DMS79 (cell line): ENCODE results near the gene BCL2.
A peak's percentile ranks its signal among the peaks of the same experiment; 100 is the strongest.
"Not testable (repeated sequence)": the region's sequence is repeated elsewhere in the genome, so short reads cannot be mapped to it uniquely, and the experiment has no call there.

Source experiments
- DNase-seq: peaks from one replicate; lab custom pipeline; 2025; lab: John Stamatoyannopoulos, UW

BCL2 gene

DNA sequence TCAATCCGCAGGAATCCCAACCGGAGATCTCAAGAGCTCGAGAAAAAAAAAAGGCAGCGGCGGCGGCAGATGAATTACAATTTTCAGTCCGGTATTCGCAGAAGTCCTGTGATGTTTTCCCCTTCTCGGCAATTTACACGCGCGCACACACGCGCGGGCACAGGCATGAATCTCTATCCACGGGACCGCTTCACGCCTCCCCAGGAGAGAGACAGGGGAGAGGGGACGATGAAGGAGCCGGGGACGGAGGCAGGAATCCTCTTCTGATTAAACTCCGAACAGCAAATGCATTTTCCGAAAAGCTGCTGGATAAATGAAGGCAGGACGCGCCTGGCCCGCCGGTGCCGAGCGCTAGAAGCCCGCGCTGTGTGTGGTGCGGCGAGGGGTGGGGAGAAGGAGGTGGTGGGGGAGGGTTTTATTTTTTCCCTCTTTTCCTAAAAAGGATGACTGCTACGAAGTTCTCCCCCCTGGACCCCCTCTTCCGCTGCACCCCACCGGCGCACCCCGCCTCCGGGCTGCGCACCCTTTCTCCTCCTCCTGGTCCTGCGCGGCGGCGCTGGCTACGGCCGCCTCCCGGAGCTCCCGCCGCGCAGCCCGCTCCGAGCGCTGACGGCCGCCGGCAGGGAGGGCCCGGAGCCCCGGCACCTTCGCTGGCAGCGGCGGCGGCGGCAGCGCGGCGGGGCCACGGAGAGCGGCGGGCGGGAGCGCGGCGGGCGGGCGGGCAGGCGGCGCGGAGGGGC is at the start of gene BCL2:
Gene BCL2 (minus strand): TSS at position 387 of the 740 bp plus-strand sequence.
- peak; percentile 40 for DNase-seq

DNA sequence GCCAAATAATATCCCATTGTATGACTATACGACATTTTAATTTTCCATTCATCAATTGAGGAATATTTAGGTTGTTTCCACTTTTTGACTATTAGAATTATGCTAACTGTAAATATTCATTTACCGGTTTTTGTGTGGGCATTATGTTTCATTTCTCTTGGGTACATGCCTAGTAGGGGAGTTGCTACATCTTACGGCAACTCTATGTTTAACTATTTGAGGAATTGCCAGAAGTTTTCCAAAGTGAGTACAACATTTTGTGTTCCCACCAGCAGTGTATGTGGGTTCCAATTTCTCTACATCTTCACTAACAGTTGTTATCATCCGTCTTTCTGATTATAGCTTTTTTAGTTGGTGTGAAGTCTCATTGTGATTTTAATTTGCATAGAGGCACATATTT is 49.0 kb upstream of the BCL2 start:
- no peak for DNase-seq

DNA sequence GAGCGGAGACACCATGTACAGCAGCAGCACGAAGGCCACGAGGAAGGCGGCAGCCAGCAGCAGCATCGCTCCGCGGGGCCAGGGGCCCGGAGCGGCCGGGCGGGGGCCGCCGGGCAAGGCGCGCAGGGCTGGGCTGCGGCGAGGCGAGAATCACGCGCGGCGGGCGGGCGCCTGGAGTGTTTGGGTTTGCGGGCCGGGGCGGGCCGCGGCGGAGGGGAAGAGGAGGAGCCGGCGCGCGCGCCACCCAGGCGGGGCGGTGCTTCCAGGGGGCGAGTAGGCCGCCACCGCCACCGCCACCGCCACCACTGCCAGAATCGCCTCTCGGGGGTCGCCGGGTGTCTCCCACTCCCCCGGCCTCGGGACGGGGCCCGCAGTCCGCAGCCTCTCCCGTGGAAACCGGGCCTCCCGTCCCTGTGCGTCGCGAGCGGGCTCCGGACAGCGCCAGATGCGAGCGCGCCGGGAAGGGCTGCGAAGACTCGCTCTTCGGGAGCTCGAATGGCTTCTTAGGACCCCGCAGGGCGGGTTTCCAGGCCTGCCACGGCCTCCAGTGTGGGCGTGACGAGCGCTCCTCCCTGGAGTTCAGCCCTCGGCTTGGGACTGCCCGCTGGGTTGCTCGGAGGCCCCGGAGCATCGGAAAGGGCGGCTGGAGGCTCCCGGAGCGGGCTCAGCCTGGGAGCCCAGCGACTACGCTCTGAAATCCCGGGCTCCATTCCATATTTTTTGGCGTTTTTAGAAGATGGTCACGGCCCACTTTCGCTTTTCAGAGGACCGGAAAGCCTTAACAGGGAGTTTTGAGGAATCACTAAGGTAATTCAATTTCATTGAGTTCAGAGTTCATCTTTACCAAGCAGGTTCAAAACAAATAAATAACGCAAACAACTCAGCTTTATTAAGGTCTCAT is 47.7 kb upstream of the BCL2 start, which contains the start of gene KDSR:
Gene KDSR (minus strand): TSS at position 154 of the 901 bp plus-strand sequence. CDS start 88 bp downstream, at position 66.
- DNase-seq, result peak; percentile 95

DNA sequence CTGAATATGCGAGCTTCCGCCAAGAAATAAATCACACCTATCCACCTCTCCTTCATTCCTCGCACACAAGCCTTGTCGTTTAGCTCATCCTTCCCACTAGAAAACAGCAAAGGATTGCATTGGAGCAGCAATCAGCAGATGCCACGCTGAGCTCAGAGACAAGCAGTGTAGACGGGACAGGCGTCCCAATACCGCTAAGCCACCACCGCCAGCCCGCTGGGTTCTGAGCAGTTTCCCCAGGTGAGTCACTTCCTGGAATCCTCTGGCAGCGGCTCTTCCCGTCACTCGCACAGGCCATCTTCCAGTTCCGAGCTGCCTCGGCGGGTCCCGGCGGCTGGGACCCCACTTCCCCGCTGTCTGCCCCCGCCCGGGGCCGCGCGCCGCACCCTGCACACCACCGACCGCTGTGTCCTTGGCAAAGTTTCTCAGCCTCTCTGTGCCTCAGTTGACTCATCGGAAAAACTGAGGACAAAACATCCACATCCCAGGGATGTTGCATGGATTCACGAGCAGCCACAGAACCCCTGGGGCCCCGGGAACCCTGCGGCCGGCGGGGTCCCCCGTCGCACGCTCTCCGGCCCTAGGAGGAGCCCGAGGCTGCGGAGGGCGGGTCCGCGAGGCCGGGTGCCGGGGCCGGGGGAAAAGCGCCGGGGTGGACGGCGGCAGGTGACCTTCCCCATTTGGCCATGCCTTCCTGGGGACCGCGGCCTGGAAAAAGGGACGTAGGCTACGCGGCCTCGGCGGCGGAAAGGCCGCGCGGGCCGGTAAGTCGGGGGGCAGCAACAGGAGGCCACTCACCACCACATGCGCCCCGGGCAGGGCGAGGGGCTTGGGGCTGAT is 46.9 kb upstream of the BCL2 start:
- peak; percentile 21 for DNase-seq

DNA sequence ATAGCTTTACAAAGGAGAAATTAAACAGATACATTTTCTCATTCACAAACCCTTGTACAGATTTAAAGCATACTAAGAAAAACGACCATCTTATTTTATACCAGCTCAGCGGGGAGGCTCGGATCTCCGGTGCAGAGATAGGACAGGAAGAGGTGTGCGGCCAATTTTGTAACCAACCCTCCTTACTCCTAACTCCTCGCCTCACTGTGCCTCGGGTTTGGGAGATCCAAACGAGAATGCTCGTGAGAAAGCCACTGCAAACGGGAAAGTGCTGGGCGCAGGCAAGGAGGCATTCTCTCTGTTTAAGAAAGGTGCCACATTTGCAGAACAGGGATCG is 46.3 kb upstream of the BCL2 start:
- no peak for DNase-seq

DNA sequence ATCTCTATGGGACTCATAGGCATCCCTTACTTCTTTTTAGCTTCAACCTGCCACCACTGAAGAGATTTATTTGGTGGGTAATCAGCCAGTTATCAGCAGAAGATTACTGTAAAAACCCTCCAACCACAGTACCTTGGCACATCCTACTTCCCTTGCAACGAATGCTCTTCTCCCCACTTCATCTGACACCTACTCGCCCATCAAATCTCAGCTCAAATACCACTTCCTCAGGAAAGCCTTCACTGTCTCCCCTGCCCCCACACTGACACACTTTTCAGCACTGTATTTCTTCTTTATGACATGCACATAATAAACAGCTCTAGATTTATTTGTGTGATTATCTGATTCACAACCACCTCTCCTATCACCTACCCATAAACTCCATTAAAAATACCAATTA is 44.4 kb upstream of the BCL2 start:
- no peak for DNase-seq

DNA sequence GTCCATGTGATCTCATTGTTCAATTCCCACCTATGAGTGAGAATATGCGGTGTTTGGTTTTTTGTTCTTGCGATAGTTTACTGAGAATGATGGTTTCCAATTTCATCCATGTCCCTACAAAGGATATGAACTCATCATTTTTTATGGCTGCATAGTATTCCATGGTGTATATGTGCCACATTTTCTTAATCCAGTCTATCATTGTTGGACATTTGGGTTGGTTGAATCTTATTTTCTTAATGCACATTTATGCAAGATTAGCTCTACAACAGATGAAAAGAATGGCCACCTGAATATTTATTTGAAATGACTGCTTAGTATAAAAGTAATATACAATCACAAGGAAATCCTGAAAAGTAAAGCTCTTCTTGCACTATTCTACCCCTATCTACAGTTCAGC is 43.9 kb upstream of the BCL2 start:
- not testable (repeated sequence) for DNase-seq

DNA sequence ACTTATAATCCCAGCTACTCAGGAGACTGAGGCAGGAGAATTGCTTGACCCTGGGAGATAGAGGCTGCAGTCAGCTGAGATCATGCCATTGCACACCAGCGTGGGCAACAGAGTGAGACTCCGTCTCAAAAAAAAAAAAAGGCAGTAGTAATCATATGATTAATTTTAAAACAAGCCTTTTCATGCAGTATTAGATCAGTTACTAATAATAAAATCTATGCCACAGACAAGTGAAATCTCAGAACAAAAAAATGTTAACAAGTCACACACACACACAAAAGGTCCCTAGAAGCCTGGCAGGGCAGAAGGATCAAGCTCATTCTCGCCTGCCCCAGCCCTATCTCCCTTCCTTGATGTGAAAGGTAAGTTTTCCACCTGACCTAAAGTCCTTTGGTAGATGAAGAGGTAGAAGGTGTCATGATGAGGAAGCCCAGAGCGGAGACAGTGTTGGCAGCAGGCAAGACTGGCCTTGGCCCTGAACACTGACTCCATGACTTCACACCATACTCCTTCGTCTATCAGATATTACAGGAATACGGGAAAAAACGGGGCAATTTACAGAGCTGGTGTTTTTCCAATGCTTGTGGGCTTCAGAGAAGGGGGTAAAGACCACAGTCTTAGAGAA is 36.8 kb upstream of the BCL2 start:
- DNase-seq, result no peak

DNA sequence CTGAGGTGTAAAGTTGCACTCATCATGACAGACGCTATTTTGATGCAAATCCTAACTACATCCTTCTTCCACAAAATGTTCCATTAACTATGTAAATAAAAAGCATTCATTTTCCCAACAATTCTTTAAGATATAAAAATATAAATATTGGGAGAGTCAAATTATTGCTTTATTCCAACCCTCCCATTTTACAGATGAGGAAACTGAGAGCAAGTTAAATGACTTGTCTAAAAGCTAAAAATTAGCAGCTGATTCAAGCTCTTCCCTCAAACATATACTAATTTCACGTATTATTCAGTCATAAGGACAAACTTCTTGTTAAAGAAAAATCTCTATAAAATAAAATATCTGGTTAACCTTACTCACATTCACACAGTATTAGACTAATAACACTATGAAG is 30.7 kb upstream of the BCL2 start:
- no peak for DNase-seq

DNA sequence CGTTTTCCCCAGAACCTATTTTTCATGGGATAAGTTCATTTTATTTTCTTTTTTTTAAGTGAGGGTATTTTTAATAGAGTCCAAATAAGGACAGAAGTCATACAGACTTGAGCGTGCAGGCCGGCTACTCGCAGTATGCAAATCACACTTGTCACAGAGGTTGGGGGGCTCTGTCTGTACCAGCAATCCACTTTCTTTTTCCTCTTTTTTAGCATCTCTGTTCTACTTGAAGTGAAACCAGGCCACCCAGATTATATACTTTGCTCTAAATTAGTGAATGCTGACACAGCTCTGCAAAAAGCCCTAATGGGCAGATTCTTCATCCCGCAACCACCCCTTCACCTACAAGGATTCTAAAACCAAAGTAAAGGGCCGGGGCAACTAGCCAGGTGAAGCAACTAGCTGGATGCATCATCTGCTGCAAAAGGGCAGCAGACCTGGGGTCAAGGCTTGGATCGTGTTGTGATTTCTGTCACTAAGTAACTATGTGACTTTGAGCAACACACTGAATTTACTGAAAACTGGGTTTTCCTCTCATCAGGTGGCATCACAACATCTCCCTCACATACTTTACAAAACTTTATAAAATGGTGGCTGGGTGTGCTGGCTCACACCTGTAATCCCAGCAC is 29.1 kb upstream of the BCL2 start:
- DNase-seq, result no peak

DNA sequence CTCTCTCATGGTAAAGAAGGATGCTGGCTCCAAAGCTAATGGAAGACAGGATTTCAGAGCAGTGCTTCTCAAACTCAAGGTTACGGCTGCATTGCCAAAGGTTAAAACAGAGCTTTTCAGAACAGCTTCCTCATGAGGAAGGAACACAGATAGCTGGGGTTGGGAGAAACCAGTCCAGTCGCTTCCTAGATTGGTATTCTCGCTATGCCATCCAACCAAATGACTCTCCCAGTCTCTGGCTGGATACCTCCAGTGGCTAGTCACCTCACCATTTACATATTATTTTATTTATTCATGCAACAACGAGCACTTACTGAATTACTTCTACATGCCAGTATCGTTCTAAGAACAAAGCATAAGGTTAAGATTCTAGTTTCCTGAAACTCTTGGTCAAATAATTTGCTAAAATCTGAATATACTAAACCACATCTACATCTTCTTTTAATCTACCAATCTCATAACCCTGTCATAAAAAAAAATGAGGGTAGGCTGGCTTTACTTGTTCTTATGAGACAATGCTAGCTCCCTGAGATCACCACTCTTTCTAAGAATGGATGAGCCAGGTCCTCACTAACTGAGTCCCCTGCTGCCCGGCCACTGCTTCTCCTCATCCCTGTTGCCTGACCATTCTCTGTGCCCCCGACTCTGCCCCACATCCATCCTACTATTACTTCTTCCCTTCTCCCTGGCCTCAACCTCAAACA is 27.1 kb upstream of the BCL2 start:
- DNase-seq, result no peak

DNA sequence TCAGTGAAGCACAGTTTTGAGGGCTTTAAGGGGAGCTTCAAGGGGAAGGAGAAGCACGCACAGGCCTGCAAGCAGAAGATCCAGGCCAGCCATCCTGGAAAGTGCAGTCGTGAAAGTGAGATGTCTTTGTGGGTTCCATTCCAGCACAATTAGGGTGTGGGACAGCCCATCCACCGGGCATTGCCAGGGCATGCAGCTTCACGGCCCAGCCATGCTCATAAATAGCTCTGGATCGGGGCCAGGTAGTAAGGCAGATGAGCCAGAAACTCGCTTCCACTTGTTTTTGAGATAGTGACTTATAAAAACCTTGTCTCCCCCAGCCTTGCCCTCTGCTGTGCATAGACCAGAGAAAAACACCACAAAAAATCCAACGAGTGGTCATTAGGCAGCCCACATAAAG is 26.5 kb upstream of the BCL2 start:
- DNase-seq, result no peak

DNA sequence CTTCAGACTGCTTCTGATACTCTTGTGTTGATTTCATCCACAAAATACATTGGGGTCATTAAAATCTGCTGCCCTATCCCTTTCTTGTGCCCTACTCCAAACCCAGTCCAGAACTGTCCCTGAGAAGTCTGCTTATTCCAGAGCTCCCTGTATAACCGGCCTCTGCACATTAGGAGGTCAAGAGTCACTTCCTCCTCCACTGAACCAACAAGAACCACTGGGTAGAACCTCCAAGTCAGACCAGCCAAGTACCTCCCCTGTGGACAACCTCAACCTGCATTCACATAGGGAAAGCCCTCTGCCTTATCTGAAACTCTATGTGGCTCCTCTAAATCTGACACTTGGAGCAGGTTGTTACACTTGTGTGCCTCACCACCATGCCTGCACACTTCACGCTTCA is 25.3 kb upstream of the BCL2 start:
- no peak for DNase-seq

DNA sequence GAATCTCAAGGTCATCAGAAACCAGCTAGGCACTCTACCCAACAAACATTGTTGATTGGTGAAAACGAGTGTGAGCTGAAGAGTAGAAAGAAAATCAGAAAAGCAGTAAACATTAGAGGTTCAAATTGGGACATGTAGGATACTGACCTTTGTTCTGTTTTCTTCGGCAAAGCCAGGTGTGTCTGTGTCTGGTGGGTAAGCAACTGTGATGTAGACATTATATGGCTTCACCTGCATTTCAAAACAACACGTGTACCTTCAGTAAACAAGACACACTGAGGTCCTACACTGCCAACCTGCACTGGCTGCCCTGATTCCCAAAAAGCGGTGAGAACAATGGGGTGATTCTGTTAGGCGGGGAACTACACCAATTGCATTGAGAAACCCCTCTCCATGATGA is 24.7 kb upstream of the BCL2 start:
- DNase-seq, result no peak

DNA sequence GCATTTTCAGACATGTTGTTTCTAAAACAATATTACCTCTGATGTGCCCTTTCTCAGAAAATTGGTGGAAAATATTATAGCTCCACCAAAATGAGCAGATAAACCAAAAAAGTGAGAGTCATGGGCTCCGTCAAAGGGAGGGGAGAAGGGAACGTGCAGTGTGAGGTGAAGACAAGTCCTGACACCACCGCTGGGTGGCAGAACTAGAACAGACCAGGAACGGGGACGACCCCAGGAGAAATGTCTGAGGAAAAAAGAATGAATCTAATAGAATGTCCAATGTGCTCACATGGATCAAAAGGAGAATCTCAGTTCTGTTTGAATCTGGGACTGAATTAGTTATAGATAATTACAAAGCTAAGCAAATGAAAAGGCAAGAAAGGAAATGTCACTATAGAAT is 22.6 kb upstream of the BCL2 start:
- no peak for DNase-seq

DNA sequence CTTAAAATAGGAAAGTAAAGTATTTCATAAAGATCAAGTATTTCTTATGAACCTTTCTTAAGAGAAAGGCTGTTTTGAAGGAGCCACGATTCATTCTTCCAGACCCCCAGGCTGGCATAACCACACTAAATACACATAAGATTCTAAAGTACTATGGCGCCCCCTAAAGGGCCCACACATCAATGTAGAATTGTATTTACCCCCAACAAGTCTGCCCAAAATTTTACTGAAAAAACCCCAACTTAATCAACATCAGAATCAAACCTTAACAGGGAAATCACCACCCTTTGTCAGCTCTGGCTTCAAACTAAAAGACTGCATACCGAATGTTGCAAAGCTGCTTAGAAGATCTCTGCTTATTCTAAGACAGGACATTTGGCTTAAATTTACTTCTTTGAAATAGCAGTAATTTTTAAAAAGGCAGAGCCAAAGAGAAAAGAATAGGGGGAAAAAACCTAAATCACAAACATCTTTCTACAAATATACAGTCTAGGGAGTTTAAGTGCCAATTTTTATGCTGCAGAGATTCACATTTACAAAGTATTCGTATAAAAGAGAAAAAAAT is 20.4 kb upstream of the BCL2 start:
- no peak for DNase-seq

DNA sequence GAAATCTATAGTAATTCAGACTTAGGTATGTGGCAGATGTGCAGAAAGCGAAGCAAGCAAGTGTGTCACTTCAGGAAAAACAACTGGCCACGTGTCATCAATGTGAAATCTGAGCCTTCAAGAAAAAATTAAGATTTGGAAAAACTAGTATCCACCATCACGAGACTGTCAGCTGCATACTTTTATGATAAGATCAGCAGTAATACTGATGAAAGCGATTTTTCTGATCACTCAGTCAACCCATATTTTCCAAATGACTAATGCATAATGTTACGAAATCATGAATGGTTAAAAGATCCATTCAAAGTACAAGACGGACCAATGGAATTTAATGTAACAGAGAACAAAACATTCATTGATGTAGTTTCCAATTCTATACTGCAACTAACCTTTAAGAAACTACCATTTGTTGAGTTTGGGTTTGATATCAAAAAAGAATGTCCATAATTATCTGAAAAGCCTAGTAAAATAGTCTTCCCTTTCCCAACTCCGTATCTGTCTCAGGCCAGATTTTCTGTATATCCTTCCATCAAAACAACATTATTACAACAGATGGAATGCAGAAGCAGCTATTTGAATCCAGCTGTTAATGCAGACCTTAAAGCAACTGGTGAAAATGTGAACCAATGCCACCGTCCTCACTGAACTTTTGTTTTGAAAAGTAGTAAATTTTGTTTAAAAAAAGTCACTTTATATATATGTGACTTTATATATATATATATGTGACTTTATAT is 17.0 kb upstream of the BCL2 start:
- no peak for DNase-seq

DNA sequence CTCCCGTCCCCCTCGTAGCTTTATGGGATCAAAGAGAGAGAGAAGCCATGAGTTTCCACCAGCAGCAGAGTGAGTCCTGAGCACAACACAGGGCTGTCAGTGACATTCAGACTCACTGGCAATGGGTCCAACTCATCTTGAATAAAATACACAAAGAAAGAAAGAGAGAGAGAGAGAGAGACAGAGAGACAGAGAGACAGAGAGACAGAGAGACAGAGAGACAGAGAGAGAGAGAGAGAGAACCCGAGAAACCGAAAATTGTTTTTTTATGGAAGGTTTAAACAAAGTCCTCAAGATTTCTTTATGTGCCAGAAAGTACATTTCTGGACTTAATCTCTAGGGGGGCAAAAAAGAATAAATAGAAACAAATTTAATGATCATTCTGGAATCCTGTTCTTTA is 11.5 kb upstream of the BCL2 start:
- no peak for DNase-seq

DNA sequence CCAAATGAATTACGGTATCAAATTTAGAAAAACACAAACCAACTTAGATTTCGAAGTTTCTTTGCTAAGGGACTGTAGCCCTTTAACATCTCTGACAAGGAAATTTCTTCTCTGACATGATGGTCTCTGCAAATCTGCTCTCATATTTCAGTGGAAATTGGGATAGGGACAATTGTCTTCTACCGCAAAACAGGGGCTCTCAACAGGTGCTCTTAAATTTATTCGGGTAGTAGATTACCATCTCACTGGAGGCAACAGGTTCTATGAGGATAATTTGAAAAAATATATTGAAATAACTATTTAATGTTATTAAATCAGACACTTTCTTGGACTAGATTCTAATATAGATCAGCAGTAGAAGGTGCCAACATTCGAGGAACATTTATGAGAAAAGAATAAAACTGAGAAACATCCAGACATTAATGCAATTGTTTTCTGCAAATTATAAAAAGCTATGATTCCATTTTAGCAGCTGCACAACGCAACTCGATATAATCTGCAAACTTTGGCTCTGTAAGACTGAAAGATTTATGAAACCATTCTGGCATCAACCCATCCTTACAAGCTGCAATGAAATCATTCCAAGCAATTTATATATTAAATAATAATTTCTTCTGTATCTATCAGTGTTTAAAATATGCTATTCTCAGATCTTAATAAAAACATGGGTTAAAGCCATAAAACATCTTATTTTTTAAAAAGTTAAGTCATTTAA is 10.0 kb upstream of the BCL2 start:
- DNase-seq, result no peak
